ENCODE measurements around the gene DENND1C. TPM values are rescaled to one million over a fixed set of nuclear protein-coding genes. Genes with fewer than 3 reads are reported as not detected.
A peak's percentile ranks its signal among the peaks of the same experiment; 100 is the strongest.

DENND1C gene
- total and polyA plus RNA-seq, 9 donors = 0.13 to 2.1 (median 0.71) TPM

DNA sequence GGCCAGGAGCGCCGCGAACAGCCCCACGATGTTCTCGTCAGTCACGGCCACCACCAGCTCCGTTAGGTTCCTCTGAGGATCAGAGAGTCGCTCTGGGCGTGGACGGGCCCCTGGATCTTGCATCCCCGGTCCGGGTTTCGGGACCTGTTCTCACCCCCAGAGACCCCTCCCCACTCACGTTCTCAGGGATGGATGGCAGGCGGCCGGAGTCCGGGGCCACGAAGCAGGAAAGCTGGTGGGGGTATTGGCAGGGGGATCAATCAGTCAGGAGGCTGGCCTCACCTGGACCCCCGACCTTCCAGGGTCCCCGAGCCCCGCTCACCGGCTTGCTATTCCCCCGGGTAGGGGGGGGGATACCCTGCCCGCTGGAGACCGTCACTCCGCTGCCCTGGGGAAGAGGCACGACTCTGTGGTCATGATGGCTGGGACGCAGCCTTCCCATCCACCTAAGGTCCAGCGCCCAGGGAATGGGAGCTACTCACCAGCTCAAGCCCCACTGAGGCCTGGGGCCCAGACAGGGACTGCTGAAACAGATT is 4.6 kb downstream of the DENND1C start:
- 16% methylated on average over 17 of the region's 29 CpGs for WGBS (ENCODE audit: insufficient coverage)

DNA sequence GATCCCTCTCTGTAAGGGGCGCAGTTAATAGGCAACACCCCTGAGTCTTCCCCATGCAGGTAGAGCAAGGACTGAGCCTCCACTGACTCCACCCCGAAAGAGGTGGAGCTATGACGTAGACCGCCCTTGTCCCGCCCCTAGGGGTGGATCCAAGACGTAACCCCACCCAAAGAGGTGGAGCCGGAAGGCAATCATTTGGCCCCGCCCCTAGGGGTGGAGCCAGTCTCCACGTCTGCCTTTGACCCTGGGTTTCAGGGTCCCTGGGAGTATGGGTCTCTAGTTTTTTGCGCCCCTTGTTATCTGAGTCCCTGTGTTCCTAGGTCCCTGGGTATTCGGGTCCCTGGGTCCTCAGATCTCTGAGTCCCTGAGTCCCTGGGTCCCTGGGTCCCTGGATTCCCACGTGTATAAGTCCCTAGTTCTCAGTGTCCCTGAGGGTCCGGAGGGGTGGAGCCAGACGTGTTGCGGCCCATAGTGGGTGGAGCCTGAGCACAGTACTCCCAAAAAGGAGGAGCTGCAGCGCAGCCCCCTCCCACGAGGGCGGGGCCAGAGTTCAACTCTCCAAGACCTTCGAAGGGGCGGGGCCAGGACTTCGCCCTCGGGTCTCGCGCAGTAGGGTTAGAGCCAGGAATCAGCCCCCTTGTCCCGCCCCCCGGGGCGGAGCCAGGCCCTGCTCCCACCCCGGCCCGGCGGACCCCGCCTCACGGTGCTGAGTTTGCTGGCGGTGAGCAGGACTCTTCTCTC is 5.3 kb downstream of the DENND1C start:
- Histone ChIP-seq H3K4me1 (ENCODE audit: control insufficient read depth, insufficient read depth, low read length) (peaks cover 17% of the 10 kb centered on the region), H3K27ac (ENCODE audit: low read length) (no peak overlapping the region), H3K4me3 (ENCODE audit: low read length) (no peak overlapping the region), H3K27me3 (ENCODE audit: control insufficient read depth, insufficient read depth, low read length) (peaks cover 40% of the 10 kb centered on the region), H3K36me3 (ENCODE audit: control insufficient read depth, insufficient read depth, low read length) (no peaks in the 10 kb centered on the region), H3K9me3 (replicated peaks; ENCODE audit: control insufficient read depth, low read depth, low read length) (no peaks in the 10 kb centered on the region)
- WGBS (ENCODE audit: insufficient coverage) = 4% methylated on average over 29 of the region's 33 CpGs
- DNase-seq = peak; percentile 37

More for the DNA sequence above, 4.6 kb downstream of the DENND1C start:
- H3K27ac ChIP-seq (ENCODE audit: low read length) = no peak overlapping the region
- H3K4me1 ChIP-seq (ENCODE audit: control insufficient read depth, insufficient read depth, low read length) = peaks cover 19% of the 10 kb centered on the region
- H3K27me3 ChIP-seq (ENCODE audit: control insufficient read depth, insufficient read depth, low read length) = peaks cover 40% of the 10 kb centered on the region
- no peak overlapping the region for H3K4me3 ChIP-seq (ENCODE audit: low read length)
- H3K36me3 ChIP-seq (ENCODE audit: control insufficient read depth, insufficient read depth, low read length) = no peaks in the 10 kb centered on the region
- DNase-seq = no peak
- H3K9me3 ChIP-seq (replicated peaks; ENCODE audit: control insufficient read depth, low read depth, low read length) = no peaks in the 10 kb centered on the region

DNA sequence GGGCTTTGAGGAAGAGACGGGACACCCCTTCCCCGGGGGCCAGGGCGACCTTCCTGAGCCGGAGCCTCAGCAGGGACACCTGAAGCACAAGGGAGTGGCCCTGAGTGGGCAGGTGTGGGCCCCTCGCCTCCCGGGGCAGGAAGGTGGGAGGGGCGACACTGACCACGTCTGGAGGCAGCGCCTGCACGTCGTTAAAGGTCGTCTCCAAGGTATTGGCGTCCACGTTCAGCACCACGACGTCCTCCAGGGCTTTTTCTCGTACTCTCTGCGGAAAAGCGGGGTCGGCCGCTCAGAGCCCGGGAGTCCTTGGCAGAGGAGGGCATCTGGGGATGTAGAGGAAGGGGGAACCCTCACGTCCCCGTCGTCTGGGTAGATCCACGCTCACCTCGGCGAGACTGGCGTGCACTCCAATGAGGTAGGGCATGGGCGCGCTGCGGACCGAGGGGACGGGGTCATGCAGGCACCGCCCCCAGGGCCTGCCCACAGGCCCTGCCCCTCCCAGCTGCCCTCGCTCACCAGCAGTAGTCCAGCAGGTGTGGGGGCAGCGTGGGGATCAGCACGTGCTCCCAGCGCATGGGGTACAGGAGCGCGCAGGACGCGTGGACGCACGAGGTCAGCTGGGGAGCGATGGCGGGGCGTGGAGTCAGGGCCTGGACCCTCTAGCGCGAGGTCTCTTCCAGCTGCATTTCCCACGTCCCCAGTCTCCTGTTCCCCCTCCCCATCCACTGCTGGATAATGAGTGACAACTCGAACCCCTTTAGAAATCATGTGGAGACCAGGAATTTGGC is 6.1 kb downstream of the DENND1C start:
- 7% methylated on average over 37 of the region's 52 CpGs for WGBS (ENCODE audit: insufficient coverage)
- H3K27ac ChIP-seq (ENCODE audit: low read length) = no peak overlapping the region
- no peaks in the 10 kb centered on the region for H3K9me3 ChIP-seq (replicated peaks; ENCODE audit: control insufficient read depth, low read depth, low read length)
- H3K4me3 ChIP-seq (ENCODE audit: low read length) = no peak overlapping the region
- no peaks in the 10 kb centered on the region for H3K36me3 ChIP-seq (ENCODE audit: control insufficient read depth, insufficient read depth, low read length)
- peaks cover 17% of the 10 kb centered on the region for H3K4me1 ChIP-seq (ENCODE audit: control insufficient read depth, insufficient read depth, low read length)
- DNase-seq = no peak
- peaks cover 40% of the 10 kb centered on the region for H3K27me3 ChIP-seq (ENCODE audit: control insufficient read depth, insufficient read depth, low read length)

DNA sequence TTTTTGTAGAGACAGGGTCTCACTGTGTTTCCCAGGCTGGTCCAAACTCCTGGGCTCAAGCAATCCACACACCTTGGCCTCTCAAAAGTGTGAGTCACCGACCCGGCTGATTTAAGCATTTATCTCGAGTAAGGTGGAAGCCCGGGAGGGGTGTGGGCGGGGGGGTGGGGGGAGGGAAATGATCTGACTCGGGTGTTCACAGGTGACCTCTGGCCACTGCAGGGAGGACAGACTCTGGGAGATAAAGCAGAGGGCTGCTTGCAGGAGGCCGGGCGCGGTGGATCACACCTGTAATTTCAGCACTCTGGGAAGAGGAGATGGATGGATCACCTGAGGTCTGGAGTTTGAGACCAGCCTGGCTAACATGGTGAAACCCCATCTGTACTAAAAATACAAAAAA is 7.9 kb downstream of the DENND1C start:
- H3K4me1 ChIP-seq (ENCODE audit: control insufficient read depth, insufficient read depth, low read length) = peaks cover 17% of the 10 kb centered on the region
- no peaks in the 10 kb centered on the region for H3K36me3 ChIP-seq (ENCODE audit: control insufficient read depth, insufficient read depth, low read length)
- peaks cover 30% of the 10 kb centered on the region for H3K27me3 ChIP-seq (ENCODE audit: control insufficient read depth, insufficient read depth, low read length)
- no peak overlapping the region for H3K27ac ChIP-seq (ENCODE audit: low read length)
- no CpG with 5 or more reads among the region's 9 CpGs for WGBS (ENCODE audit: insufficient coverage)
- DNase-seq = no peak
- no peak overlapping the region for H3K4me3 ChIP-seq (ENCODE audit: low read length)
- no peaks in the 10 kb centered on the region for H3K9me3 ChIP-seq (replicated peaks; ENCODE audit: control insufficient read depth, low read depth, low read length)

DNA sequence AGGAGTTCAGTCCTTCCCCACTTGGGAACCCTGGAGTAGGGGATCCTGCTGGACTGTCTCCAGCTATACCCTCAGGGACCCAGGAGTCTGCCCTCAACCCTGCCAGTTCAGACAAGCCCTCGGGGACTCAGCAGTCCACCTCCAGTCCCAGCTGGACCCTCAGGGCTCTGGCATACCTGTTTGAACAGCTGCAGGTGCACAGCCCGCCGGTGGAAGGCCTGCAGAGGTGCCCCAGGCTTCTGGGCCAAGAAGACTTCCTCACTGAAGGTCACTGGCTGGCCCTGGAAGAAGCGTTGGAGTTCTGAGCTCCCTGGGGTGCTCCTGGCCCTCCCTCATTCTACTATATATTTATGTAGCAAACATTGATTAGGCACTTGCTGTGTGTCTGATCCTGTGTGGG is 8.9 kb downstream of the DENND1C start:
- Histone ChIP-seq H3K4me1 (ENCODE audit: control insufficient read depth, insufficient read depth, low read length) (peaks cover 17% of the 10 kb centered on the region), H3K27me3 (ENCODE audit: control insufficient read depth, insufficient read depth, low read length) (peaks cover 35% of the 10 kb centered on the region), H3K36me3 (ENCODE audit: control insufficient read depth, insufficient read depth, low read length) (no peaks in the 10 kb centered on the region), H3K27ac (ENCODE audit: low read length) (no peak overlapping the region), H3K9me3 (replicated peaks; ENCODE audit: control insufficient read depth, low read depth, low read length) (no peaks in the 10 kb centered on the region), H3K4me3 (ENCODE audit: low read length) (no peak overlapping the region)
- 78% methylated on average over 3 of the region's 4 CpGs for WGBS (ENCODE audit: insufficient coverage)
- no peak for DNase-seq

DNA sequence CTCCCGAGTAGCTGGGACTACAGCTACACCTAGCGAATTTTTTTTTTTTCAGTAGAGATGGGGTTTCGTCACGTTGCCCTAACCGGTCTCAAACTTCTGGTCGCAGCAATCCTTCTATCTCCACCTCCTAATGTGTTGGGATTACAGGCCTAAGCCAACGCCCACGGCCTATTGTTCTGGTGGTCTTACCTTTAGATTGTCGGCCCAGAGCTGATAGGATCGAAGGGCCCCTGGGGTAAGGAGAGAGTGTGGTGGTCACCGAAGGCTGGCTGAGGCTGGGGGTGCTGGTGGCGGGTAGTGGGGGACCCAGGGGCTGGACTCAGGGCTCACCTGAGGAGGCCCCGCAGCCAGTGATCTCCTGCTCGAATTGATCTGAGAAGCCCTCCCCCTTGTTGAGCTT is 10.5 kb downstream of the DENND1C start:
- Histone ChIP-seq H3K4me1 (ENCODE audit: control insufficient read depth, insufficient read depth, low read length) (peaks cover 7% of the 10 kb centered on the region), H3K27me3 (ENCODE audit: control insufficient read depth, insufficient read depth, low read length) (peaks cover 33% of the 10 kb centered on the region), H3K36me3 (ENCODE audit: control insufficient read depth, insufficient read depth, low read length) (no peaks in the 10 kb centered on the region), H3K9me3 (replicated peaks; ENCODE audit: control insufficient read depth, low read depth, low read length) (no peaks in the 10 kb centered on the region), H3K27ac (ENCODE audit: low read length) (no peak overlapping the region), H3K4me3 (ENCODE audit: low read length) (no peak overlapping the region)
- no peak for DNase-seq
- WGBS (ENCODE audit: insufficient coverage) = 84% methylated on average over 6 of the region's 14 CpGs

DNA sequence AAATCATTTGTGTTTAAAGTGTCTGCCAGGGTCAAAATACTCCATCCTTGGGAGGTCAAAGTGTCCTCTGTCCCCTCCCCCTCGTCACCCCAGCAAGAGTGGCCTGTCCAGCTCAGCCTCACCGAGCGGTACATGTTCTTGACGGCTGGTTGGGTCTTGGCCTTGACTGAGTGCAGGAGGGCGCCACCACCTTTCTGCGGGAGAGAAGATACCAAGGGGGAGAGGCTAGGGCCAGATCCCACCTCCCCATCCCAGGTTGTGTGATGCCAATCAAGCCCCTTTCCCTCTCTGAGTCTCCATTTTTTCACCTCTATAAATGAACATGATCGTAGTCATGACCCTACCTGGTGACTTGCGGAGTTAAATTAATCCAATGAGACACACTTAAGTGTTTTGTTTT is 11.4 kb downstream of the DENND1C start:
- no CpG with 5 or more reads among the region's 8 CpGs for WGBS (ENCODE audit: insufficient coverage)
- Histone ChIP-seq H3K36me3 (ENCODE audit: control insufficient read depth, insufficient read depth, low read length) (no peaks in the 10 kb centered on the region), H3K4me1 (ENCODE audit: control insufficient read depth, insufficient read depth, low read length) (no peaks in the 10 kb centered on the region), H3K9me3 (replicated peaks; ENCODE audit: control insufficient read depth, low read depth, low read length) (no peaks in the 10 kb centered on the region), H3K27ac (ENCODE audit: low read length) (no peak overlapping the region), H3K4me3 (ENCODE audit: low read length) (no peak overlapping the region), H3K27me3 (ENCODE audit: control insufficient read depth, insufficient read depth, low read length) (peaks cover 30% of the 10 kb centered on the region)
- DNase-seq = no peak

DNA sequence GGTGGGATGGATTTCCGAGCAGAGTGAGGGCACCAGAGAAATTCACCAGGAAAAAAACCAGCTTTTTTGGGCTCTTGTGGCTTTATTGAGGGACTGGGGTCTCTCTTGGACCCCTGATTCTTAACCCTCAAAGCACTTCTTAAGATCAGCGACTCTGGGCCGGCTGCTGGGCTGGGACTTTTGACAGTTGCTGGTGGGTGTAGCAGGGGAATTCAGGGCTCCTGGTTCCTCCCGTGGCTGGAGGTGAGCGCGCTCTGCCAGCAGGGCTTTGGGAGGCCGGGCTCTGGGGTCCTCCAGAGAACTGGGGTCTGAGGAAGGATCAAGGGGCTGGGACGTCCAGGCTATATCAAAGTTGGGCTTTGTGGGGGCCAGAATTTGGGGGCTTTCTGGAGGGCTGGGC is 14.2 kb downstream of the DENND1C start:
- DNase-seq = no peak
- Histone ChIP-seq H3K4me1 (ENCODE audit: control insufficient read depth, insufficient read depth, low read length) (peaks cover 4% of the 10 kb centered on the region), H3K4me3 (ENCODE audit: low read length) (no peak overlapping the region), H3K36me3 (ENCODE audit: control insufficient read depth, insufficient read depth, low read length) (no peaks in the 10 kb centered on the region), H3K27me3 (ENCODE audit: control insufficient read depth, insufficient read depth, low read length) (peaks cover 50% of the 10 kb centered on the region), H3K27ac (ENCODE audit: low read length) (no peak overlapping the region), H3K9me3 (replicated peaks; ENCODE audit: control insufficient read depth, low read depth, low read length) (no peaks in the 10 kb centered on the region)
- 46% methylated on average over 3 of the region's 8 CpGs for WGBS (ENCODE audit: insufficient coverage)

DNA sequence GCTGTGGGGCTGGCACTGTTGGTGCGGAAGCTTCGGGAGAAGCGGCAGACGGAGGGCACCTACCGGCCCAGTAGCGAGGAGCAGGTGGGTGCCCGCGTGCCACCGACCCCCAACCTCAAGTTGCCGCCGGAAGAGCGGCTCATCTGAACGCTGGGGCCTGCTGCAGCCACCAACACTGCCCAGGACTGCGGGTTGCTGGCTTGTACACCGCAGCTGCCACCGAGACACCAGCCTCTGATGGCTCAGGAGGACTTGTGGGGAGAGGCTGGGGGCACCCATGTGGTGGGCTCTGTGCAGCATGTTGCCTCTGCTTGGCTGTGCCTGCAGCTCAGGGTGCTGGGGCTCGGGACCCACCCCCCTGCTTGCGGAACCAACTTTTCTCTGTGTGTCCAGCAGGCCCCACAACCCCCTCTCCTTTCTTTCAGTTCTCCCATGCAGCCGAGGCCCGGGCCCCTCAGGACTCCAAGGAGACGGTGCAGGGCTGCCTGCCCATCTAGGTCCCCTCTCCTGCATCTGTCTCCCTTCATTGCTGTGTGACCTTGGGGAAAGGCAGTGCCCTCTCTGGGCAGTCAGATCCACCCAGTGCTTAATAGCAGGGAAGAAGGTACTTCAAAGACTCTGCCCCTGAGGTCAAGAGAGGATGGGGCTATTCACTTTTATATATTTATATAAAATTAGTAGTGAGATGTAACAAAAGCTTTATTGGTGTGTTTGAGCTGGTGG is 14.9 kb downstream of the DENND1C start:
- no peak overlapping the region for H3K4me3 ChIP-seq (ENCODE audit: low read length)
- DNase-seq = no peak
- no peak overlapping the region for H3K27ac ChIP-seq (ENCODE audit: low read length)
- H3K9me3 ChIP-seq (replicated peaks; ENCODE audit: control insufficient read depth, low read depth, low read length) = no peaks in the 10 kb centered on the region
- WGBS (ENCODE audit: insufficient coverage) = 95% methylated on average over 16 of the region's 21 CpGs
- H3K4me1 ChIP-seq (ENCODE audit: control insufficient read depth, insufficient read depth, low read length) = peaks cover 4% of the 10 kb centered on the region
- no peaks in the 10 kb centered on the region for H3K36me3 ChIP-seq (ENCODE audit: control insufficient read depth, insufficient read depth, low read length)
- peaks cover 50% of the 10 kb centered on the region for H3K27me3 ChIP-seq (ENCODE audit: control insufficient read depth, insufficient read depth, low read length)

DNA sequence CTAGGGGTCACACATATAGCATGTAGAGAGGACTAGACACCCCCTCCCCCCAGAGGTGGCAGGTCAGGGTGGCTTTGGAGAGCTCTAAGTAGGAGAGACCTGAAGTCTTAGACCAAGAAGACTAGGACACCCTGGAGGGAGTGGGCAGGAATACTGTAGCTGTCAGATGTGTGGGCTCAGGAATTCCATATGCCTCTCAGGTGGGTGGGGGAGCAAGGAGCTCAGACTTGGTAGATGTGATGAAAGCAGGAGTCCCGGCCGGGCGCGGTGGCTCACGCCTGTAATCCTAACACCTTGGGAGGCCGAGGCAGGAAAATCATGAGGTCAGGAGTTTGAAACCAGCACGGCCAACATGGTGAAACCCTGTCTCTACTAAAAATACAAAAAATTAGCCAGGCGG is 15.9 kb downstream of the DENND1C start:
- DNase-seq = no peak
- H3K27ac ChIP-seq (ENCODE audit: low read length) = no peak overlapping the region
- no peak overlapping the region for H3K4me3 ChIP-seq (ENCODE audit: low read length)
- 100% methylated on average over 1 of the region's 8 CpGs for WGBS (ENCODE audit: insufficient coverage)
- no peaks in the 10 kb centered on the region for H3K9me3 ChIP-seq (replicated peaks; ENCODE audit: control insufficient read depth, low read depth, low read length)
- peaks cover 6% of the 10 kb centered on the region for H3K4me1 ChIP-seq (ENCODE audit: control insufficient read depth, insufficient read depth, low read length)
- peaks cover 50% of the 10 kb centered on the region for H3K27me3 ChIP-seq (ENCODE audit: control insufficient read depth, insufficient read depth, low read length)
- H3K36me3 ChIP-seq (ENCODE audit: control insufficient read depth, insufficient read depth, low read length) = no peaks in the 10 kb centered on the region
